T-helper 9 cell (primary cell): Measurements from ENCODE around the gene PLK3.
"Not testable (repeated sequence)": the region's sequence is repeated elsewhere in the genome, so short reads cannot be mapped to it uniquely, and the experiment has no call there.

Experiments
- DNase-seq: peaks from one replicate; pipeline ENCODE4 v3.0.0-alpha.2; 2020
- total RNA-seq, 2 donors: gene quantifications; one replicate each; lab custom pipeline; 2026; lab: John Stamatoyannopoulos, UW

Gene PLK3
- 194 to 1,124 reads per million in 2 donors for total RNA-seq

- peak; percentile 98 for DNase-seq
These were observed at the start of gene PLK3 for GRCh38 chr1:44799770-44800584. TSS of gene PLK3 (plus strand) at chr1:44800377. CDS start at chr1:44800464, 87 bp downstream.

GRCh38 chr1:44757420-44757819, 42.8 kb upstream of the PLK3 start:
- DNase-seq, result no peak

GRCh38 chr1:44759077-44759476, 41.1 kb upstream of the PLK3 start:
- no peak for DNase-seq

- no peak for DNase-seq
These were observed 39.3 kb upstream of the PLK3 start for GRCh38 chr1:44760876-44761275.

GRCh38 chr1:44766421-44766820, 33.8 kb upstream of the PLK3 start:
- not testable (repeated sequence) for DNase-seq

GRCh38 chr1:44775078-44775929, 24.9 kb upstream of the PLK3 start, which contains the start of gene RPS8:
TSS of gene RPS8 (plus strand) at chr1:44775540. CDS start at chr1:44775597, 57 bp downstream.
- DNase-seq, result peak; percentile 82

- no peak for DNase-seq
These were observed 24.0 kb upstream of the PLK3 start for GRCh38 chr1:44775930-44776729.

- no peak for DNase-seq
These were observed 23.5 kb upstream of the PLK3 start for GRCh38 chr1:44776730-44777068.

- no peak for DNase-seq
These were observed 22.6 kb upstream of the PLK3 start for GRCh38 chr1:44777547-44777946.

GRCh38 chr1:44777969-44778635, 22.1 kb upstream of the PLK3 start:
- no peak for DNase-seq

GRCh38 chr1:44778705-44779576, 21.2 kb upstream of the PLK3 start:
- no peak for DNase-seq

- no peak for DNase-seq
These were observed 19.5 kb upstream of the PLK3 start for GRCh38 chr1:44780583-44781121.

GRCh38 chr1:44783697-44784093, 16.5 kb upstream of the PLK3 start:
- no peak for DNase-seq

- DNase-seq, result peak; percentile 25
These were observed 15.8 kb upstream of the PLK3 start for GRCh38 chr1:44784094-44785028.

GRCh38 chr1:44785029-44785380, 15.2 kb upstream of the PLK3 start:
- DNase-seq, result no peak

- no peak for DNase-seq
These were observed 14.6 kb upstream of the PLK3 start for GRCh38 chr1:44785501-44786137.

GRCh38 chr1:44786138-44786840, 13.9 kb upstream of the PLK3 start:
- DNase-seq, result peak; percentile 76

- DNase-seq, result no peak
These were observed 13.2 kb upstream of the PLK3 start for GRCh38 chr1:44786841-44787426.
